HG03039 (cell line): ENCODE measurements around the gene UBE2D3.

Experiments
- ATAC-seq: cut with Tn5 transposase; IDR thresholded peaks from one replicate; pipeline ENCODE4 v1.9.1; 2021; ENCODE audit warnings: mild to moderate bottlenecking, moderate library complexity; ENCODE audit not compliant: unreplicated experiment

Gene UBE2D3

GRCh38 chr4:102758241-102759160, 68.8 kb downstream of the UBE2D3 start:
- no peak for ATAC-seq

- ATAC-seq, result no peak
Measured at GRCh38 chr4:102757681-102758080, 69.7 kb downstream of the UBE2D3 start.

GRCh38 chr4:102754044-102754443, 73.3 kb downstream of the UBE2D3 start:
- no peak for ATAC-seq

GRCh38 chr4:102751941-102752340, 75.4 kb downstream of the UBE2D3 start:
- no peak for ATAC-seq
